GM18867 (cell line): ENCODE measurements around the gene TNFSF12.

ENCODE experiments used
- ATAC-seq: cut with Tn5 transposase; IDR thresholded peaks from one replicate; pipeline ENCODE4 v1.9.1; 2021; ENCODE audit warnings: mild to moderate bottlenecking, moderate library complexity; ENCODE audit not compliant: unreplicated experiment

Gene TNFSF12, protein sequence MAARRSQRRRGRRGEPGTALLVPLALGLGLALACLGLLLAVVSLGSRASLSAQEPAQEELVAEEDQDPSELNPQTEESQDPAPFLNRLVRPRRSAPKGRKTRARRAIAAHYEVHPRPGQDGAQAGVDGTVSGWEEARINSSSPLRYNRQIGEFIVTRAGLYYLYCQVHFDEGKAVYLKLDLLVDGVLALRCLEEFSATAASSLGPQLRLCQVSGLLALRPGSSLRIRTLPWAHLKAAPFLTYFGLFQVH

DNA sequence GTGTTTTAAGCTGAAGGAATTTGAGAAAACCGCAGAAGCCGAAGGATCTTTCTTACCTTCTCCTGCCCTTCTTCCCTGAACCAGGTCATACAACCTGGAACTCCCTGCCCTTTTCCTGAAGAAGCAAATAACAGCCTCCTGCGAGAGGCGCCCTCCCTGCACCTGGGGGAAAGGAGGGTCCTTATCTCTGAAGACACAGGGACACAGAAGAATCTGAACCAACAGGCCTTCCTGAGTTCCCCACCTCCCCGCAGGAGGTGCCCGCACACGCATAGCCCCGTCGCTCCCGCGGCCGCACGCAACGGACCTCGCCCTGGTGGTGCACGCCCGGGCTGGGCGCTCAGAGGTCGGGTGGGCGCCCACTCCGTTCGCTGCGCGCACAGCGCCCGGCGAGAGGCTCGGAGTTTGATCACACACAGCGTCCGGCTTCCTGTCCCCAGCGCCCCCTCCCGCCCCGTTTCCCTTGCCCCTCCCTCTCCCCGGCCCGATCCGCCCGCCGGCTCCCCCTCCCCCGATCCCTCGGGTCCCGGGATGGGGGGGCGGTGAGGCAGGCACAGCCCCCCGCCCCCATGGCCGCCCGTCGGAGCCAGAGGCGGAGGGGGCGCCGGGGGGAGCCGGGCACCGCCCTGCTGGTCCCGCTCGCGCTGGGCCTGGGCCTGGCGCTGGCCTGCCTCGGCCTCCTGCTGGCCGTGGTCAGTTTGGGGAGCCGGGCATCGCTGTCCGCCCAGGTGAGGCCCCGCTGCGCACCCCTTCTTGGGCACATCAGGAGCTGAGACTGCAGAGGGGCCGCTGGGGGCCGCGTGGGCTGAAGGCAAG is at the start of gene TNFSF12:
Gene TNFSF12 (plus strand): TSS at position 474 of the 816 bp plus-strand sequence. CDS start 96 bp downstream, at position 570.
- no peak for ATAC-seq

DNA sequence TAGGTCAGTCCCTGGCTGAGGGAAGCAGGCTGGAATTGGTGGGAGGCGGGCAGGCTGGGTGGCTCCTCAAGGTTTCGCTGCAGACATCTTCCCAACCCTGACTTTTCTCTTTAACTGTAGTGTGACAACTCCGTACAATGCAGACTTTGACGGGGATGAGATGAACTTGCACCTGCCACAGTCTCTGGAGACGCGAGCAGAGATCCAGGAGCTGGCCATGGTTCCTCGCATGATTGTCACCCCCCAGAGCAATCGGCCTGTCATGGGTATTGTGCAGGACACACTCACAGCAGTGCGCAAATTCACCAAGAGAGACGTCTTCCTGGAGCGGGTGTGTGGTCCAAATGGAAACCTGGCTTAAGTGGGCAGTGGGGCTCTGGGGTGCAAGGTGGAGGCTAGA is 49.7 kb upstream of the TNFSF12 start:
- no peak for ATAC-seq

DNA sequence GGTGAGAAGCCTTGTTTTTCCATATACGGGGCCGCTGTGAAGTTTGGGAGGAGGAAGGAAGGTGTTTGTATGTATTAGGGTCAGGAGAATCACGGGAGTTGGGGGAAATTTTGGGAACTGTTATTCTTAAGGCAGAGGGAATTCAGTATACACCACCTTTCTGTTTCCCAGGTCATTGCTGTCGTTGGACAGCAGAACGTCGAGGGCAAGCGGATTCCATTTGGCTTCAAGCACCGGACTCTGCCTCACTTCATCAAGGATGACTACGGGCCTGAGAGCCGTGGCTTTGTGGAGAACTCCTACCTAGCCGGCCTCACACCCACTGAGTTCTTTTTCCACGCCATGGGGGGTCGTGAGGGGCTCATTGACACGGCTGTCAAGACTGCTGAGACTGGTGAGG is 47.1 kb upstream of the TNFSF12 start:
- no peak for ATAC-seq

DNA sequence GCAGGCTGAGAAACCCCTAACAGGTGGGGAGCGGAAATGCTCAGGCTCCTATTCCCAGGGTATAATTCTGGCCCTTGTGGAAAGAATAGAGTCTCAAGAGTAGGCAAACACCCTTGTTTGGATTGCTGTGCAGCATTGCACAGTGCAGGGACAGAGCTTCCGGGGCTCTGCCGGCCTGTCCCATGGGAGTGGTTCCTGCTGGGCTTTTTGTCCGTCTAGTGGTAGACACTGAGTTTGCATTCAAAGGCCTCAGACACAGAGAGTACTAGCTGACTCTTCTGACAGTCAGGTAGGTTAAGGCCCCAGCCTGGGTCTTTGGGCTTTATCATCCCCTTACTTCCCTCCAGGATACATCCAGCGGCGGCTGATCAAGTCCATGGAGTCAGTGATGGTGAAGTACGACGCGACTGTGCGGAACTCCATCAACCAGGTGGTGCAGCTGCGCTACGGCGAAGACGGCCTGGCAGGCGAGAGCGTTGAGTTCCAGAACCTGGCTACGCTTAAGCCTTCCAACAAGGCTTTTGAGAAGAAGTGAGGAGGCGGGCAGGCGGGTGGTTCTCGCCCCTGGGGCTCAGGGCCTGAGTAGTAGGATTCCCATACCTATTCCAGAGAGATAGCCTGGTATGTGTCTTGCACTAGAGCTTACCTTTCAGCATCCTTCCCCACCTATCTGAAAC is 46.5 kb upstream of the TNFSF12 start:
- no peak for ATAC-seq

DNA sequence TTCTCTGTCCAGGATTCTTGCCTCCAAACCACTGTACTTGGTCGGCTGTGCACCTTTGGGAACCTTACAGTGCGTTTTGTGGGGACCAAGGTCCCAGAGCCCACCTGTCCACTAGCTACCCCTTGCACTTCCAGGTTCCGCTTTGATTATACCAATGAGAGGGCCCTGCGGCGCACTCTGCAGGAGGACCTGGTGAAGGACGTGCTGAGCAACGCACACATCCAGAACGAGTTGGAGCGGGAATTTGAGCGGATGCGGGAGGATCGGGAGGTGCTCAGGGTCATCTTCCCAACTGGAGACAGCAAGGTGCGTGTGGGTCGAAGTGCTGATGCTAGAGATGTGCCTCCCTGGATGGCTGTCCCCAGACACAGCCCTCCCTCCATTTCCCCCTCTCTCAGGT is 45.9 kb upstream of the TNFSF12 start:
- no peak for ATAC-seq

DNA sequence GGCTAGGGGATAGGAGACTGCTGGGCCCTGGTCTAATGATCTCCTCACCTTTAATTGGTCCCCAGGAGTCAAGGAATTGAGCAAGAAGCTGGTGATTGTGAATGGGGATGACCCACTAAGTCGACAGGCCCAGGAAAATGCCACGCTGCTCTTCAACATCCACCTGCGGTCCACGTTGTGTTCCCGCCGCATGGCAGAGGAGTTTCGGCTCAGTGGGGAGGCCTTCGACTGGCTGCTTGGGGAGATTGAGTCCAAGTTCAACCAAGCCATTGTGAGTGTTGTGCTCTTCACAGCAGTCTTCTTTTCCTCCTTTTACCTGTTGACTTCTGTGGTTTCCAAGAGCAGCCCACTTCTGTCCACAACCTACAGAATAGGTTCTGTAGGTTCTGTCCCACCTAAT is 45.3 kb upstream of the TNFSF12 start:
- ATAC-seq, result no peak

DNA sequence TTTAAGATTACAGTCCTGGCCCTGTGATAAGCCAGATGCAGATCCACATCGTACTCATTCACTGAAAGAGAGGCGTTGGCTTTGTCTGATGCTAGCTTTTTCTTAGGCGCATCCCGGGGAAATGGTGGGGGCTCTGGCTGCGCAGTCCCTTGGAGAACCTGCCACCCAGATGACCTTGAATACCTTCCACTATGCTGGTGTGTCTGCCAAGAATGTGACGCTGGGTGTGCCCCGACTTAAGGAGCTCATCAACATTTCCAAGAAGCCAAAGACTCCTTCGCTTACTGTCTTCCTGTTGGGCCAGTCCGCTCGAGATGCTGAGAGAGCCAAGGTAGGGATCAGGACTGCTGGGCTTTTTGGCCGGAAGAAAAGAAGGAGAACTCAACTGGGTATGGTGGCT is 40.7 kb upstream of the TNFSF12 start:
- no peak for ATAC-seq

DNA sequence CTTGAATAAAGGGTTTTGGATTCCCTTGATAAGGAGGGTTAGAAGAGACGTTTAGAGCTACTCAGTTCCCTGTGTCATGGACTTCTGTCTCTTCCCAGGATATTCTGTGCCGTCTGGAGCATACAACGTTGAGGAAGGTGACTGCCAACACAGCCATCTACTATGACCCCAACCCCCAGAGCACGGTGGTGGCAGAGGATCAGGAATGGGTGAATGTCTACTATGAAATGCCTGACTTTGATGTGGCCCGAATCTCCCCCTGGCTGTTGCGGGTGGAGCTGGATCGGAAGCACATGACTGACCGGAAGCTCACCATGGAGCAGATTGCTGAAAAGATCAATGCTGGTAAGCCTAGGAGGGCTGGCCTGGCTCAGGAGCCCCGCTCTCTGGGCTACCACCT is 40.0 kb upstream of the TNFSF12 start:
- no peak for ATAC-seq

DNA sequence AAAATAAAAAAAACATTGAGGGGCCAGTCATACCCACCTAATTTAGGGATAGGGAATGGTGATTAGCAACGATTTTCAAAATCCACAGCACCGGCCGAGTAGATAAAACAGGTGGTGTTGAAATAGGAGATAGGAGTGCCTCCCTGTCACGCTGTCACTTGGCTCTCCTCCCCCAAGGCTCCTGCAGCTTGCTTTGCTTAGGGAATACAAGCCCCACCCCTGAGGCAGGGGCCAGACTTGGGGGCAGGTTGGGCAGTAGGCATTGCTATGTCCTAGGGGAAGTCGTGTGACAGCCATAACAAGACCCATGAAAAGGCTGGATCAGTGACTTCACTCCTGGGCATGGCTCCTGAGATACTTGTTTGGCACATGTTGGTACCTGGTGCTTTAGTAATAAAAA is 38.9 kb upstream of the TNFSF12 start:
- ATAC-seq, result no peak

DNA sequence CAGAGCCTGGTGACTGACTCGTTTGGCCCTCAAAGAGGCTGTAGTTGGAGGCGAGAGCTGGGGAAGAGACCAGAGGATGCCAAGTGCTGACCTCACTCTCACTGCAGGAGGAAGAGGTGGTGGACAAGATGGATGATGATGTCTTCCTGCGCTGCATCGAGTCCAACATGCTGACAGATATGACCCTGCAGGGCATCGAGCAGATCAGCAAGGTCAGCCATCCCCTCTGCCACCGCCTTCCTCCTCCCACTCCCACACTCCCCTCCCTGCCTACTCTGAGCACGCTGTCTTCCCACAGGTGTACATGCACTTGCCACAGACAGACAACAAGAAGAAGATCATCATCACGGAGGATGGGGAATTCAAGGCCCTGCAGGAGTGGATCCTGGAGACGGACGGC is 37.8 kb upstream of the TNFSF12 start:
- no peak for ATAC-seq

DNA sequence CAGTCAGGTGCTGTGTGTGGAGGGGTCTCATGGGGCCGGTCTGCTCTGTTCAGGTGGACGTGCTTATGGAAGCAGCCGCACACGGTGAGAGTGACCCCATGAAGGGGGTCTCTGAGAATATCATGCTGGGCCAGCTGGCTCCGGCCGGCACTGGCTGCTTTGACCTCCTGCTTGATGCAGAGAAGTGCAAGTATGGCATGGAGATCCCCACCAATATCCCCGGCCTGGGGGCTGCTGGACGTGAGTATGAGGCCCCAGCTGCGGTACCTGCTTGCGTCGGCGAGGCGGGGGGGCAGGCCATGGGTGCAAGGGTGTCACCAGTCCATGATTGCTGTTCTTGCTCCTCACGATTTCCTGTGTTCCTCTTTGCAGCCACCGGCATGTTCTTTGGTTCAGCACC is 36.8 kb upstream of the TNFSF12 start:
- ATAC-seq, result no peak

DNA sequence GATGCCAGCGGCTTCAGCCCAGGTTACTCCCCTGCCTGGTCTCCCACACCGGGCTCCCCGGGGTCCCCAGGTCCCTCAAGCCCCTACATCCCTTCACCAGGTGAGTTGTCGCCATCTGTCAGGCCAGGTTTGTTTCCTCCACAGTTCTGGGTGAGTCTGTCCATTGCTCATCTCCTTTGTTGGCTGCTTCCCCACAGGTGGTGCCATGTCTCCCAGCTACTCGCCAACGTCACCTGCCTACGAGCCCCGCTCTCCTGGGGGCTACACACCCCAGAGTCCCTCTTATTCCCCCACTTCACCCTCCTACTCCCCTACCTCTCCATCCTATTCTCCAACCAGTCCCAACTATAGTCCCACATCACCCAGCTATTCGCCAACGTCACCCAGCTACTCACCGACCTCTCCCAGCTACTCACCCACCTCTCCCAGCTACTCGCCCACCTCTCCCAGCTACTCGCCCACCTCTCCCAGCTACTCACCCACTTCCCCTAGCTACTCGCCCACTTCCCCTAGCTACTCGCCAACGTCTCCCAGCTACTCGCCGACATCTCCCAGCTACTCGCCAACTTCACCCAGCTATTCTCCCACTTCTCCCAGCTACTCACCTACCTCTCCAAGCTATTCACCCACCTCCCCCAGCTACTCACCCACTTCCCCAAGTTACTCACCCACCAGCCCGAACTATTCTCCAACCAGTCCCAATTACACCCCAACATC is 35.9 kb upstream of the TNFSF12 start:
- ATAC-seq, result no peak

DNA sequence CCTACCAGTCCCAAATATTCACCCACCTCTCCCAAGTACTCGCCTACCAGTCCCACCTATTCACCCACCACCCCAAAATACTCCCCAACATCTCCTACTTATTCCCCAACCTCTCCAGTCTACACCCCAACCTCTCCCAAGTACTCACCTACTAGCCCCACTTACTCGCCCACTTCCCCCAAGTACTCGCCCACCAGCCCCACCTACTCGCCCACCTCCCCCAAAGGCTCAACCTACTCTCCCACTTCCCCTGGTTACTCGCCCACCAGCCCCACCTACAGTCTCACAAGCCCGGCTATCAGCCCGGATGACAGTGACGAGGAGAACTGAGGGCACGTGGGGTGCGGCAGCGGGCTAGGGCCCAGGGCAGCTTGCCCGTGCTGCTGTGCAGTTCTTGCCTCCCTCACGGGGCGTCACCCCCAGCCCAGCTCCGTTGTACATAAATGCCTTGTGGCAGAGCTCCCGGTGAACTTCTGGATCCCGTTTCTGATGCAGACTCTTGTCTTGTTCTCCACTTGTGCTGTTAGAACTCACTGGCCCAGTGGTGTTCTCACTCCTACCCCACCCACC is 34.9 kb upstream of the TNFSF12 start:
- ATAC-seq, result no peak

DNA sequence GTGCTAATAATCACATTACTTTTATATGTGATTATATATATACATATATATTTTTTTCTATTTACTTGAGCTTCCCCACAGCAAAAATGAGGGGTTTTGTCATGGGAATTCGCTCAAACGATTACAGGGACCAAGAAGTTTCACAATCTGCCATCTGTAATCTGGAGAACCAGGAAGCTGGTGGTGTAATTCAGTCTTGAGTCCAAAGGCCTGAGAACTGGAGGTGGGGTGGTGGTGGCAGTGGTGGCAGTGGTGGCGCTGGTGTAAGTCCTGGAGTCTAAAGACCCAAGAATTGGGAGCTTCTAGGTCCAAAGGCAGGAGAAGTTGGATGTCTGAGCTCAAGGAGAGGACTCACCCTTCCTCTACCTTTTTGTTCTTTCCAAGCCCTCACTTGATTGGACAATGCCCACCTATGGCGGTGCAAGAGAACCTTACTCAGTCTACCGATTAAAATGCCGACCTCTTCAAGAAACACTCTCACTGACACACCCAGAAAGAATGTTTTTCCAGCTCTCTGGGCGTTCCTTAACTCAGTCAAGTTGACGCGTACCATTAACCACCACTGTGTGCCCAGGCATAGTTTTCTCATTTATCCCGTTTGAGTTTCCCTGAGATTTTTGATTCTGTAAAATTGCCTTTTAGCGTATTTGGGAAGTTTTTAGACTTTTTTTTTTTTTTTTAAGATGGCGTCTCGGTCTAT is 32.8 kb upstream of the TNFSF12 start:
- ATAC-seq, result no peak

DNA sequence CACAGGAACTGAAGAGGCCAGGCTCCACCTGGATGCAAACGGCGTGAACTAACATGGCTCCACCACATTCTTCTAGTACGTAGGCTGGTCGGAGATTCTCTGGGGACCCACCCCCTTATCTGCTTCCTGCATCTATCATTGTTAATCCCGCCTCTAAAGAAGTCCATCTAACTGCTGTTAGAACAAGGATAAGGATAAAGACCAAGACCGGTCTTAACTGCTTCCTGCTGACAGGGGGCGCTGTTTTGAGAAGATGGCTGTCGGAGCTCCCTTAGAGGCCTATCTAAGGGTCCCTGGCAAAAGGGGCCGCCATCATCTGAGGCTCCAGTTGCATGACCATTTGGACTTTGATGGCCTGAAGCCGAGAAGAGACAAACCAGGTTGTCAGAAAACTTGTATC is 25.8 kb upstream of the TNFSF12 start:
- ATAC-seq, result no peak

DNA sequence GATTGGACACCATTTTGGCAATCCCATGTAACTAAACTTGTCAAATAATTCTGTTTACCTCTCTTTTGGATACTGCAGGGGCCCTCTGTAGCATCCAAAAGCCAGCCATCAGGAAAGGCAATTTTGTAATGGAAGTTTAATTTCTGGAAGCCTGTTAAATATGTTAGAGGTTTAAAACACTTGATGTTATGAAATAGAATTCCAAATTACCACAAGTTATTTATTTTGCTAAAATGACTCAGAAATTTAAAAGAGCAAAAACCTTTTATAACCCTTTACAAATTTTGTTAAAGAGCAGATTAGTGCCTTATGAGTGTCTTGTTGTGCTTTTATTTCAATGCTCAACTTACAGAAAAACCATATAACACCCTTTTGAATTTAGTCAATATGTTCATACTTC is 20.0 kb upstream of the TNFSF12 start:
- ATAC-seq, result no peak

DNA sequence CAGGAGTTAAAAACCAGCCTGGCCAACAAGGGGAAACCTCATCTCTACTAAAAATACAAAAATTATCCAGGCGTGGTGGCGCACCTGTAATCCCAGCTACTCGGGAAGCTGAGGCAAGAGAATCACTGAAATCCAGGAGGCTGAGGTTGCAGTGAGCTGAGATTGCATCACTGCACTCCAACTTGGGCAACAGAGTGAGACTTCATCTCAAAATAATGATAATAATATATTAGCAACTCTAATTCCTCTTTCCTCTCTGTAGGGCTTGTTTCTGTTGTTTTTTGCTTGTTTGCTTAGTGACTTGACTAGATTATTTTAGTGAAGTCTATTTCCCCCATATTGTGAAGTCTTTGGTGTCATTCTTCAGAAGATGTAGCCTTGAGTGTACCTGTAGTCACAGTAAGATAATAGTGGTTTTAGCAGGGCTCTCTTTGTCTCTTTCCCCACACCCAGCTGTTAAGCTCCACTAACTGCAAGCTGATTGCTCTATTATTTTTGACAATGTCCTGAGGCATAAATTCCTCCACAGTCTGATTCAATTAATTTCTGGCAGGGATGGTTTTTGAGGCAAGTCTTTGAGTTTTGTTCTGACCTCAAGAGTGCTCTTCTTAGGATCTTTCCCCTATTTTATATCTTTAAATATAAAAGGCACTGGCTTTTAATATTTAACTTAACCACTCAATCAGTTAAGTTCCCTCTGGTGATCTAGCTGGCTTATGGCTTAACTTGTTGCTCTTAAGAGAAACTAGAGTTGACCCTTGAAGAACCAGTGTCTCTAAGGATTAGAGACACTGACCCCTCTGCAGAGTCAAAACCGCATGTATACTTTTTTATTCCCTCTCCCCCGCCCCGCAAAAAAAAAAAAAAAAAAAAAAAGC is 18.6 kb upstream of the TNFSF12 start:
- no peak for ATAC-seq

DNA sequence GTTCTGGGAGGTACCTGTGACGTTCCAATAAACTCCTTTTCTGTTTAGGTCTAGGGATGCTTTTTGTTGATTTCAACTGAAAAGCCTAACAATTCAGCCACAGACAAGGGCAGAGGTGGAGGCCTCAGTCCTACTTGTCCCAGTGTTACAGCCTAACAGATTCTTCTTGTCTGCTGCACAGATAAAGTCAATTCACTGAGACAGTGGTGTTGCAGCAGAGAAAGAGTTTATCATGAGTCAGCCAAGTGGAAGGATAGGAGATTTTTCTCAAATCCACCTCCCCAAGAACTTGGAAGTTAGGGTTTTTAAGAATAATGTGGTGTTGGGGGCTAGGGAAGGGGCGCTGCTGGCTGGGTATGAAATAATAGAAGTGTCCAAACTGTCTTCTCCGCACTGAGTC is 10.8 kb upstream of the TNFSF12 start:
- ATAC-seq, result no peak

DNA sequence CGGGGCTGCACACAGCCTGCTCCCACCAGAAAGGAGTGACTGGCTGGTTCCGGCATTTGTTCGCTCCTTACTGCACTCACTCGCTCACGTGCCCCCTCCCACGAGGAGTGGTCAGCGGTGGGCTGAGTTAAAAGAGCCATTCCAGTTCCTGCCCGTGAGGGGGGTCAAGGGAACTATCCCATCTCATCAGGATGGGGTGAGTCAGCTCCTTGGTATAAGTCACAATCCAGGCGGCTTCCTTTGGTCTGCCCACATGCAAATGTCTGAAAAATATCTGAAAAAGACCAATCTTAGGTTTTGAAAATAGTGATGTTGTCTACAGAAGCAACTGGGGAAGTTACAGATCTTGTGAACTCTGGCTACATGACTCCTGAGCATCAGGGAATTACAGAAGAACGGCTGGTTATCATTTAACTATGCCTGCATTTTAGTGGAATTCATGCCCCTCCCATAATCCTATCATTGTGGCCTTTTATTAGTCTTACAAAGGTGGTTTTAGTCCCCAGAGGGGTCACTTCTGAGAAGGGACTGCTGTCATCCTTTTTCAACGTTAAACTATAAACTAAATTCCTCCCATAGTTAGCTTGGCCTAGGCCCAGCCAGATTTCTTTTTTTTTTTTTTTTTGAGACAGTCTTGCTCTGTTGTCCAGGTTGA is 9.8 kb upstream of the TNFSF12 start:
- ATAC-seq, result no peak
